Measurements from ENCODE around the gene FRMPD3. TPM values are rescaled to one million over a fixed set of nuclear protein-coding genes. Genes with fewer than 3 reads are reported as not detected.

Gene FRMPD3
- total and polyA plus RNA-seq, 3 donors from 2014 or later: 0.74 to 2.0 (median 1.5) TPM

GRCh38 chrX:107440187-107440586 lies 9.3 kb upstream of the FRMPD3 start:
- no peak overlapping the region for H3K4me3 ChIP-seq
- no peaks in the 10 kb centered on the region for H3K36me3 ChIP-seq (ENCODE audit: low read depth, missing control alignments)
- no peaks in the 10 kb centered on the region for H3K27me3 ChIP-seq
- H3K27ac ChIP-seq: no peak overlapping the region
- no peak for DNase-seq
- intact Hi-C loops (cut with DNase I; ENCODE audit: low total_unique reads): no loop called here
- WGBS, 2 donors: 87% methylated on average over 3 of the region's 3 CpGs
- no peaks in the 10 kb centered on the region for H3K4me1 ChIP-seq
- no peaks in the 10 kb centered on the region for H3K9me3 ChIP-seq
- TF ChIP-seq CTCF (IDR thresholded peaks at IDR 0.05): no peak
- no peak for TF ChIP-seq POLR2A (IDR thresholded peaks at IDR 0.05)

GRCh38 chrX:107440692-107441091 lies 8.8 kb upstream of the FRMPD3 start:
- TF ChIP-seq POLR2A (IDR thresholded peaks at IDR 0.05) (no peak), CTCF (IDR thresholded peaks at IDR 0.05) (no peak)
- H3K36me3 ChIP-seq (ENCODE audit: low read depth, missing control alignments): no peaks in the 10 kb centered on the region
- intact Hi-C loops (cut with DNase I; ENCODE audit: low total_unique reads): no loop called here
- 88 to 92% methylated on average over 5 of the region's 5 CpGs for WGBS, 2 donors
- no peak for DNase-seq
- H3K4me3 ChIP-seq: no peak overlapping the region
- no peaks in the 10 kb centered on the region for H3K4me1 ChIP-seq
- no peak overlapping the region for H3K27ac ChIP-seq
- H3K27me3 ChIP-seq: no peaks in the 10 kb centered on the region
- no peaks in the 10 kb centered on the region for H3K9me3 ChIP-seq

GRCh38 chrX:107442914-107443527 lies 6.4 kb upstream of the FRMPD3 start:
- H3K36me3 ChIP-seq (ENCODE audit: low read depth, missing control alignments): no peaks in the 10 kb centered on the region
- no peaks in the 10 kb centered on the region for H3K4me1 ChIP-seq
- WGBS, 2 donors: 91 to 93% methylated on average over 2 to 3 of the region's 3 CpGs
- no peak for DNase-seq
- intact Hi-C loops (cut with DNase I; ENCODE audit: low total_unique reads): no loop called here
- no peak overlapping the region for H3K27ac ChIP-seq
- H3K9me3 ChIP-seq: no peaks in the 10 kb centered on the region
- TF ChIP-seq CTCF (IDR thresholded peaks at IDR 0.05) (no peak), POLR2A (IDR thresholded peaks at IDR 0.05) (no peak)
- H3K4me3 ChIP-seq: no peak overlapping the region
- no peaks in the 10 kb centered on the region for H3K27me3 ChIP-seq

GRCh38 chrX:107445146-107445545 lies 4.3 kb upstream of the FRMPD3 start:
- no peaks in the 10 kb centered on the region for H3K36me3 ChIP-seq (ENCODE audit: low read depth, missing control alignments)
- intact Hi-C loops (cut with DNase I; ENCODE audit: low total_unique reads): no loop called here
- no peaks in the 10 kb centered on the region for H3K27me3 ChIP-seq
- H3K9me3 ChIP-seq: no peaks in the 10 kb centered on the region
- no peak overlapping the region for H3K4me3 ChIP-seq
- WGBS, 2 donors: 80 to 89% methylated on average over 3 of the region's 3 CpGs
- no peak overlapping the region for H3K27ac ChIP-seq
- no peak for DNase-seq
- H3K4me1 ChIP-seq: no peaks in the 10 kb centered on the region
- no peak for TF ChIP-seq CTCF (IDR thresholded peaks at IDR 0.05)
- no peak for TF ChIP-seq POLR2A (IDR thresholded peaks at IDR 0.05)

- H3K4me3 ChIP-seq: no peak overlapping the region
- intact Hi-C loops (cut with DNase I; ENCODE audit: low total_unique reads): no loop called here
- no peaks in the 10 kb centered on the region for H3K27me3 ChIP-seq
- H3K9me3 ChIP-seq: no peaks in the 10 kb centered on the region
- WGBS, 2 donors: 80% methylated on average over 1 of the region's 1 CpG; no CpG with 5 or more reads in 1 of the 2 donors
- no peaks in the 10 kb centered on the region for H3K36me3 ChIP-seq (ENCODE audit: low read depth, missing control alignments)
- TF ChIP-seq POLR2A (IDR thresholded peaks at IDR 0.05) (no peak), CTCF (IDR thresholded peaks at IDR 0.05) (no peak)
- no peaks in the 10 kb centered on the region for H3K4me1 ChIP-seq
- H3K27ac ChIP-seq: no peak overlapping the region
- no peak for DNase-seq
Observed at GRCh38 chrX:107445631-107446030, 3.8 kb upstream of the FRMPD3 start.

Measured in testis (tissue), 3 donors.